ENCODE data around the gene TROAP. TPM values are rescaled to one million over a fixed set of nuclear protein-coding genes. Genes with fewer than 3 reads are reported as not detected.
A peak's percentile ranks its signal among the peaks of the same experiment; 100 is the strongest.

The TROAP gene
- total RNA-seq, 4 donors from 2014 or later, result 8.0 to 28.1 (median 10.2) TPM

GRCh38 chr12:49358483-49359141, 35.6 kb downstream of the TROAP start:
- peak in 2 of 3 donors; percentile 52 to 76 for DNase-seq
- Histone ChIP-seq H3K9me3 (no peaks in the 10 kb centered on the region), H3K36me3 (no peaks in the 10 kb centered on the region), H3K4me1 (no peaks in the 10 kb centered on the region), H3K4me3 (no peak overlapping the region), H3K27ac (no peak overlapping the region), H3K27me3 (no peaks in the 10 kb centered on the region)
- TF ChIP-seq POLR2A (IDR thresholded peaks at IDR 0.05), result no peak
- peak; percentile 40 to 88 (median 78) for TF ChIP-seq CTCF (IDR thresholded peaks at IDR 0.05)

- H3K4me1 ChIP-seq, result no peaks in the 10 kb centered on the region
- H3K27ac ChIP-seq, result no peak overlapping the region
- DNase-seq, result no peak
- no peak for TF ChIP-seq POLR2A (IDR thresholded peaks at IDR 0.05)
- no peak for TF ChIP-seq CTCF (IDR thresholded peaks at IDR 0.05)
- H3K9me3 ChIP-seq, result no peaks in the 10 kb centered on the region
- H3K27me3 ChIP-seq, result no peaks in the 10 kb centered on the region
- no peaks in the 10 kb centered on the region for H3K36me3 ChIP-seq
- H3K4me3 ChIP-seq, result no peak overlapping the region
Measured at GRCh38 chr12:49359671-49360070, 36.6 kb downstream of the TROAP start.

GRCh38 chr12:49362077-49362476, 39.0 kb downstream of the TROAP start:
- H3K4me3 ChIP-seq, result no peak overlapping the region
- DNase-seq, result no peak
- no peak for TF ChIP-seq CTCF (IDR thresholded peaks at IDR 0.05)
- TF ChIP-seq POLR2A (IDR thresholded peaks at IDR 0.05), result no peak
- no peaks in the 10 kb centered on the region for H3K36me3 ChIP-seq
- peaks cover 0 to 5% (median 0%) of the 10 kb centered on the region in 4 donors for H3K4me1 ChIP-seq
- H3K9me3 ChIP-seq, result no peaks in the 10 kb centered on the region
- no peaks in the 10 kb centered on the region for H3K27me3 ChIP-seq
- no peak overlapping the region for H3K27ac ChIP-seq

GRCh38 chr12:49364989-49365388, 41.9 kb downstream of the TROAP start:
- TF ChIP-seq CTCF (IDR thresholded peaks at IDR 0.05) (no peak), POLR2A (IDR thresholded peaks at IDR 0.05) (no peak)
- Histone ChIP-seq H3K27ac (no peak overlapping the region), H3K4me3 (no peak overlapping the region), H3K9me3 (no peaks in the 10 kb centered on the region), H3K36me3 (no peaks in the 10 kb centered on the region), H3K27me3 (no peaks in the 10 kb centered on the region), H3K4me1 (peaks cover 0 to 16% (median 0%) of the 10 kb centered on the region in 4 donors)
- no peak for DNase-seq

DNA sequence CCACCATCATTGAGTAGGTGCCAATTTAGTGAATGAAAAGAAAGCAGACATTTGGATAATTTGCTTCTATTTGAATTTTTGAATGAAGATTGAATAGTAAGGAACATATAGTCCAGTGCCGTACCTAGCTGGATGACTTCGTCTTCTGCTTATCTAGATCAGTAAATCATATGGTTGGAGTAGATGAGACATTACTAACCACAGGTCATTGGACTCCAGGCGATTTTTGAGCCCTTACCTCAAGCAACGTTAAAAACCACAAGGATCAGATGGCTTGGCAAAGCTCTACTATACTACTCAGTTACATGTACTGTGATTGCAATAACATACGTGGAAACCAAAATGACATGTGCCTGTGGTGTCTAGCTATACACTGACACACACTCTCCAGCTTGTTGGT, 42.5 kb downstream of the TROAP start:
- Histone ChIP-seq H3K27ac (no peak overlapping the region), H3K9me3 (no peaks in the 10 kb centered on the region), H3K27me3 (no peaks in the 10 kb centered on the region), H3K4me1 (peaks cover 0 to 18% (median 0%) of the 10 kb centered on the region in 4 donors), H3K36me3 (no peaks in the 10 kb centered on the region), H3K4me3 (peak overlapping the region in 1 of 4 donors; percentile 90)
- no peak for DNase-seq
- TF ChIP-seq CTCF (IDR thresholded peaks at IDR 0.05) (no peak), POLR2A (IDR thresholded peaks at IDR 0.05) (no peak)
